ENCODE measurements around the gene PNPLA7.
"Not testable (repeated sequence)": the region's sequence is repeated elsewhere in the genome, so short reads cannot be mapped to it uniquely, and the experiment has no call there.

Gene PNPLA7

DNA sequence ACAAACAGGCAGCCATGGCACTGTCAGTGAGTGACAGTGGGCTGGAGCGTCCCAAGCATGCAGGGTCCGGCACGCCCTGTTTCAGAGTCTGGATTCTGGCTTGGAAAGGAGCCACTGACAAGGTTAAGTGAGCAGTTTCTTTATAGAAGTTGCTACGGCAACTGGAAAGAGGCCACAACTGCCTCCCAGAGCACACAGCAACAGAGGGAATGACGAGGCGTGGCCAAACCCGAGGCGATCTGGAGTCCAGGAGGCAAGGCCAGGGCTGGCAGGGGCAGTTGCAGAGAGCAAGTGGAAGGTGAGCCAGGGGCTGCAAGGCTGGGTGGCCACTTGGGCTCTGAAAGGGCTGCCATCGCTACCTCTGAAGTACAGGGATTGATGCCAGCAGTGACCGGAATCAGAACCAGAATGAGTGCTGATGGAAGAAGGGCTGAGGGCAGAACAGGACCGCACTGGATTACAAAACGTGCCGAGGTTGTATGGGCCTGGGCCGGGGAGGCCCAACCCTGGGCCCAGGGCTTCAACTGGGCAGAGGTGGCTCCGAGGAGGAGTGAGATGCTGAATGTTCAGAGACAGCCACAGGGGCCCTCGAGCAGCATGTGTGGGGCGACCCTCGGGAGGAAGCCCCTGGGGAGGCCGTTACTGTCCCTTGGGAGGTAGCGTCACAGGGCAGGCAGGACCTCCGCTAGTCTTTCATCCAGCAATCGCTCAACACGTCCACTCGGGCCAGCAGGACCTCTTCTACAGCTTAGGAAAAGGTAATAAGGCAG is 6.1 kb upstream of the PNPLA7 start:
- POLR2A ChIA-PET: no interaction called here
- CTCF ChIA-PET: no interaction called here
- Histone ChIP-seq H3K36me3 (ENCODE audit: control insufficient read depth in 2 of 2, insufficient read depth in 1 of 2, low read length in 2 of 2) (peaks cover 20 to 61% of the 10 kb centered on the region in 2 experiments), H3K4me3 (ENCODE audit: low read depth, low read length) (no peak overlapping the region), H3K9me3 (ENCODE audit: control insufficient read depth, insufficient read depth, low read depth, low read length) (no peaks in the 10 kb centered on the region), H3K27ac (ENCODE audit: extremely low read depth, low read depth, low read length) (no peak overlapping the region), H3K4me1 (ENCODE audit: control insufficient read depth, insufficient read depth, low read length) (no peaks in the 10 kb centered on the region)
- TF ChIP-seq ZNF600 (tag by site-specific recombination; IDR thresholded peaks at IDR 0.05) (peak; percentile 92), ZNF768 (tag by site-specific recombination; IDR thresholded peaks at IDR 0.05) (no peak), FEZF1 (tag by site-specific recombination; IDR thresholded peaks at IDR 0.05) (peak; percentile 82)

DNA sequence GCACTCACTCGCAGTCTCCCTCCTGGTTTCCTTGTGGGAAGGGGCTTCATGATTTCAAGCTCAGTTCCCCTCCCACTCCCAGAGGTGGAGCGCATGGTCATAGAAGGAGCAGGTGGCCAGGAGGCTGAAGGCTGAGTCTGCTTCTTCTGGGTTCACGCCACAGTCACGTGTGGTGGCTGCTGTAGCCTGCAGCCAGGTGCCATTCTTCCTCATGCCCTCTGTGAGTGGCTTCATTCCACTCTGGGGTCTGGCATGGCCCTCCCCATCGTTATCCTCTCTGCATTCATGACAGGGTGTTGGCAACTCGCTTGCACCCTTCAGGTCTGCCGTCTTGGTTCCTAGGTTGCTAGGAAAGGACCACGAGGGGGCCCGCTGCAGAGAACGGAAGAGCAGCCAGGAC is 5.0 kb upstream of the PNPLA7 start:
- H3K36me3 ChIP-seq (ENCODE audit: control insufficient read depth in 2 of 2, insufficient read depth in 1 of 2, low read length in 2 of 2): peaks cover 18 to 55% of the 10 kb centered on the region in 2 experiments
- H3K9me3 ChIP-seq (ENCODE audit: control insufficient read depth, insufficient read depth, low read depth, low read length): no peaks in the 10 kb centered on the region
- CTCF ChIA-PET: interaction anchor here (0.6 kb wide), 1 partner anchor 88 kb away, joined by 3 read pairs; no protein-coding TSS in a partner anchor
- H3K4me1 ChIP-seq (ENCODE audit: control insufficient read depth, insufficient read depth, low read length): no peaks in the 10 kb centered on the region
- TF ChIP-seq TCF7L2 (IDR thresholded peaks at IDR 0.05; ENCODE audit: borderline replicate concordance, low read depth, low read length) (no peak), ZNF341 (tag by site-specific recombination; IDR thresholded peaks at IDR 0.05; ENCODE audit: low read depth) (0 out of 2 replicates have a peak, but pooled peaks have one; percentile 24)
- H3K4me3 ChIP-seq (ENCODE audit: low read depth, low read length): no peak overlapping the region
- POLR2A ChIA-PET: no interaction called here
- no peak overlapping the region for H3K27ac ChIP-seq (ENCODE audit: extremely low read depth, low read depth, low read length)

GRCh38 chr9:137554349-137554748 is 4.1 kb upstream of the PNPLA7 start:
- TF ChIP-seq ZNF624 (tag by site-specific recombination; IDR thresholded peaks at IDR 0.05) (no peak), ZNF121 (tag by site-specific recombination; IDR thresholded peaks at IDR 0.05) (0 out of 2 replicates have a peak, but pooled peaks have one; percentile 53)
- Histone ChIP-seq H3K9me3 (ENCODE audit: control insufficient read depth, insufficient read depth, low read depth, low read length) (no peaks in the 10 kb centered on the region), H3K27ac (ENCODE audit: extremely low read depth, low read depth, low read length) (no peak overlapping the region), H3K4me3 (ENCODE audit: low read depth, low read length) (no peak overlapping the region), H3K4me1 (ENCODE audit: control insufficient read depth, insufficient read depth, low read length) (no peaks in the 10 kb centered on the region), H3K36me3 (ENCODE audit: control insufficient read depth in 2 of 2, insufficient read depth in 1 of 2, low read length in 2 of 2) (peaks cover 18 to 48% of the 10 kb centered on the region in 2 experiments)
- CTCF ChIA-PET: interaction anchor here (0.9 to 1.1 kb wide), 4 partner anchors 19 to 75 kb away, joined by 4 to 8 read pairs (median 4); no protein-coding TSS in a partner anchor
- POLR2A ChIA-PET: interaction anchor here (0.7 kb wide), 1 partner anchor 91 kb away, joined by 3 read pairs; no protein-coding TSS in a partner anchor

DNA sequence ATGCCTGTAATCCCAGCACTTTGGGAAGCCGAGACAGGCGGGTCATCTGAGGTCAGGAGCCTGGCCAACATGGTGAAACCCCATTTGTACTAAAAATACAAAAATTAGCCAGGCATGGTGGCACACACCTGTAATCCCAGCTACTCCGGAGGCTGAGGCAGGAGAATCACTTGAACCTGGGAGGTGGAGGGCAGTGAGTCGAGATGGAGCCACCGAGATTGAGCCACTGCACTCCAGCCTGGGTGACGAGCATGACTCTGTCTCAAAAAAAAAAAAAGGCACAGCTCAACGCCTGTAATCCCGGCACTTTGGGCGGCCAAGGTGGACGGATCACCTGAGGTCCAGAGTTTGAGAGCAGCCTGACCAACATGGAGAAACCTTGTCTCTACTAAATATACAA is 3.5 kb upstream of the PNPLA7 start:
- H3K4me1 ChIP-seq (ENCODE audit: control insufficient read depth, insufficient read depth, low read length); H3K4me3 ChIP-seq (ENCODE audit: low read depth, low read length); H3K27ac ChIP-seq (ENCODE audit: extremely low read depth, low read depth, low read length); POLR2A ChIA-PET; H3K9me3 ChIP-seq (ENCODE audit: control insufficient read depth, insufficient read depth, low read depth, low read length): not testable (repeated sequence)
- TF ChIP-seq ZNF146 (tag by site-specific recombination; IDR thresholded peaks at IDR 0.05) (0 out of 2 replicates have a peak, but pooled peaks have one; percentile 1), ZBTB20 (tag by site-specific recombination; IDR thresholded peaks at IDR 0.05) (0 out of 2 replicates have a peak, but pooled peaks have one; percentile 47)
- H3K36me3 ChIP-seq (ENCODE audit: control insufficient read depth in 2 of 2, insufficient read depth in 1 of 2, low read length in 2 of 2): peaks cover 18 to 47% of the 10 kb centered on the region in 2 experiments
- CTCF ChIA-PET: interaction anchor here (0.8 to 1.1 kb wide), 5 partner anchors 8 to 75 kb away, joined by 4 to 8 read pairs (median 4); no protein-coding TSS in a partner anchor

DNA sequence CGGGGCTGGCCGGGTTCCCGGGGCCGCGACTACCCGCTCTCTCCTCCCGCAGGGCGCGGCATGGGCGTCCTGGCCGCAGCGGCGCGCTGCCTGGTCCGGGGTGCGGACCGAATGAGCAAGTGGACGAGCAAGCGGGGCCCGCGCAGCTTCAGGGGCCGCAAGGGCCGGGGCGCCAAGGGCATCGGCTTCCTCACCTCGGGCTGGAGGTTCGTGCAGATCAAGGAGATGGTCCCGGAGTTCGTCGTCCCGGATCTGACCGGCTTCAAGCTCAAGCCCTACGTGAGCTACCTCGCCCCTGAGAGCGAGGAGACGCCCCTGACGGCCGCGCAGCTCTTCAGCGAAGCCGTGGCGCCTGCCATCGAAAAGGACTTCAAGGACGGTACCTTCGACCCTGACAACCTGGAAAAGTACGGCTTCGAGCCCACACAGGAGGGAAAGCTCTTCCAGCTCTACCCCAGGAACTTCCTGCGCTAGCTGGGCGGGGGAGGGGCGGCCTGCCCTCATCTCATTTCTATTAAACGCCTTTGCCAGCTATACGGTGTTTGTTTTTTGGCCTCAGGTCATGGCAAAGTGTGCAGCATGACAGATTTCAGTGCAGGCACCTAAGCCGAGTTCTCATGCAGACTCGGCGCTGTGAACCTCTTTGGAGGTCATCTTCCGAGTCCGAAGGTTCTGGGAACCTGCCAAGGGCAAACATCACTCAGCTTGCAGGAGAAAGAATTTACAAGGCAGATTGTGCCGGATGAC is 2.0 kb upstream of the PNPLA7 start:
- H3K9me3 ChIP-seq (ENCODE audit: control insufficient read depth, insufficient read depth, low read depth, low read length): no peaks in the 10 kb centered on the region
- ChIA-PET CTCF (interaction anchor here (0.5 to 1.2 kb wide), 11 partner anchors 17 to 523 kb away, joined by 3 to 4 read pairs (median 3); partner anchors contain the start of gene DPH7), POLR2A (interaction anchor here (0.5 to 1.9 kb wide), 18 partner anchors 9 to 1434 kb away, joined by 3 to 9 read pairs (median 4); partner anchors contain the start of genes ARRDC1, DPH7, ENTPD8 and EXD3)
- TF ChIP-seq ZXDB (tag by site-specific recombination; IDR thresholded peaks at IDR 0.05) (peak; percentile 75), YY1 (tag by site-specific recombination; IDR thresholded peaks at IDR 0.05) (0 out of 2 replicates have a peak, but pooled peaks have one; percentile 8), ZNF623 (tag by site-specific recombination; IDR thresholded peaks at IDR 0.05) (no peak), PATZ1 (tag by site-specific recombination; IDR thresholded peaks at IDR 0.05) (0 out of 2 replicates have a peak, but pooled peaks have one; percentile 16), ZNF76 (tag by site-specific recombination; IDR thresholded peaks at IDR 0.05; ENCODE audit: borderline replicate concordance, low read depth) (0 out of 2 replicates have a peak, but pooled peaks have one; percentile 17), GLI2 (tag by site-specific recombination; IDR thresholded peaks at IDR 0.05; ENCODE audit: borderline replicate concordance, low read depth) (no peak), ZBTB7A (tag by site-specific recombination; IDR thresholded peaks at IDR 0.05; ENCODE audit: low read depth) (no peak; the same call in 1 of the 2 replicates), ZSCAN5A (tag by site-specific recombination; IDR thresholded peaks at IDR 0.05) (0 out of 2 replicates have a peak, but pooled peaks have one; percentile 29), ZNF654 (tag by site-specific recombination; IDR thresholded peaks at IDR 0.05; ENCODE audit: low read depth) (no peak)

More for the DNA sequence above, 2.0 kb upstream of the PNPLA7 start:
- peaks cover 8 to 36% of the 10 kb centered on the region in 2 experiments; a peak in 2 of 3 replicates for H3K36me3 ChIP-seq (ENCODE audit: control insufficient read depth in 2 of 2, insufficient read depth in 1 of 2, low read length in 2 of 2)
- peak overlapping the region; percentile 73; the same call in 1 of the 2 replicates for H3K27ac ChIP-seq (ENCODE audit: extremely low read depth, low read depth, low read length)
- peak overlapping the region; percentile 77 for H3K4me3 ChIP-seq (ENCODE audit: low read depth, low read length)
- H3K4me1 ChIP-seq (ENCODE audit: control insufficient read depth, insufficient read depth, low read length): no peaks in the 10 kb centered on the region

Measured in HEK293 (cell line).